Transverse colon (tissue), 4 donors: ENCODE data around the gene MRFAP1.

ENCODE experiments used
- CTCF ChIP-seq, 5 experiments: fragments of 200-600 bp in 3 of 5; fragments of 450-650 bp in 2 of 5; sonication (generic) in 3 of 5; IDR thresholded peaks; 1 replicate in 2 of 5; 2 replicates in 3 of 5; pipeline ENCODE4 v1.5.1; 2016 to 2017; ENCODE audit warnings: antibody characterized with exemption in 5 of 5, inconsistent platforms in 3 of 5, mild to moderate bottlenecking in 2 of 5, moderate library complexity in 1 of 5
- EP300 ChIP-seq: sonication (generic); formaldehyde crosslinking; IDR thresholded peaks from one replicate; pipeline ENCODE4 v1.6.1; 2017; ENCODE audit warnings: antibody characterized with exemption, low read depth
- POLR2A ChIP-seq: fragments of 450-650 bp; IDR thresholded peaks from one replicate; pipeline ENCODE4 v1.6.1; 2016; ENCODE audit warnings: antibody characterized with exemption, mild to moderate bottlenecking, moderate library complexity
- POLR2AphosphoS5 ChIP-seq, 3 donors: sonication (generic); formaldehyde crosslinking; IDR thresholded peaks; one replicate each; pipeline ENCODE4 v1.6.1; 2016; ENCODE audit warnings: antibody characterized with exemption in 3 of 3

GRCh38 chr4:6613676-6614651, 26.5 kb upstream of the MRFAP1 start:
- no peak for TF ChIP-seq POLR2AphosphoS5 (IDR thresholded peaks at IDR 0.05)
- TF ChIP-seq CTCF (IDR thresholded peaks at IDR 0.05) = no peak
- no peak for TF ChIP-seq EP300
- no peak for TF ChIP-seq POLR2A
